Dermis microvascular lymphatic vessel endothelial cell (primary cell): ENCODE data around the gene SLC25A10. TPM values are rescaled to one million over a fixed set of nuclear protein-coding genes. Genes with fewer than 3 reads are reported as not detected.
"Not testable (repeated sequence)": the region's sequence is repeated elsewhere in the genome, so short reads cannot be mapped to it uniquely, and the experiment has no call there.

ENCODE experiments used
- DNase-seq, 2 donors: peaks; one replicate each; pipeline versions ENCODE4 v3.0.0 to v3.0.0-alpha.2; 2010; ENCODE audit warnings: low read depth in 2 of 2
- total RNA-seq: library from RNA; depleted of rRNA; stranded (reverse); fragments of >200 nt; gene quantifications from 2 replicates; pipeline ENCODE4 v1.2.1, GENCODE V29; 2014

SLC25A10 gene
- total RNA-seq, 1 donor from 2014 or later, result 17.7 TPM

DNA sequence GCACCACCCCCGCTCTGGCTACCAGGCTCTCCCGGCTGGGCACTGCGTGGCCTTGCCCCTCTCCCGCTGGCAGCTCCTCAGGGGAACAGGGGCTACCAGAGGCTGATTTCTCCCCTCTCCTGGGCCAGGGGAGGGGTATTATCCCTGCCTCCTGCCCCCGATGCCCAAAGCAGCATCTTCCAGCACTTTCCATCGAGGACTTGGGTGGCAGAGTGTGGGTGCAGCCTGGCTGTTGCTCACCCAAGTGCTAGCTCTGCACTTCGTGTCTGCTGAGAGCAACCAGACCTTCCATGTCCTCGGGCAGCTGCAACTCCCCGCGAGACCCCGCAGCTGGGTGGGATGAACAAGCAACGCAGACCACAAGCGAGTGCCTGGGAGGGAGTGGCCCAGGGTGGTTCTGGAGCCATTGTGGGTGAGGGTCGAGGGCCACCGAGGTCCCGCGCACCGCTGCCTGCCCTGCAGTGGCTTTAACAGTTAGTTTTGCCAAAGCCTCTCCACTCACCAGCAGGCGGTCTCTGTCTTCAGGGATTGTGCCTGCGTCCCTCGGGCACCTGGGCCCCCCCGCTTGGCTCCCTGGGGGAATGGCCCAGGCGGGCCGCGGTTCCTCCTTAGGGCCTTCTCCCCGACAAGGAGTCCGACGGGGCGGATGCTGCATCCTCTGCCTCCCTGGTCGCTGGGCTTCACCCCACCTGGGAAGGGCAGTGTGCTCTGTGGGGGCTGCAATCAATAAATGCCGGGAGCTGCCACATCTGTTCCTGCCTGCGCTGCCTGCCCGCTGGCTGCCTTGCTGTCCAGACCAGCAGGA is 8.4 kb downstream of the SLC25A10 start:
- no peak for DNase-seq

DNA sequence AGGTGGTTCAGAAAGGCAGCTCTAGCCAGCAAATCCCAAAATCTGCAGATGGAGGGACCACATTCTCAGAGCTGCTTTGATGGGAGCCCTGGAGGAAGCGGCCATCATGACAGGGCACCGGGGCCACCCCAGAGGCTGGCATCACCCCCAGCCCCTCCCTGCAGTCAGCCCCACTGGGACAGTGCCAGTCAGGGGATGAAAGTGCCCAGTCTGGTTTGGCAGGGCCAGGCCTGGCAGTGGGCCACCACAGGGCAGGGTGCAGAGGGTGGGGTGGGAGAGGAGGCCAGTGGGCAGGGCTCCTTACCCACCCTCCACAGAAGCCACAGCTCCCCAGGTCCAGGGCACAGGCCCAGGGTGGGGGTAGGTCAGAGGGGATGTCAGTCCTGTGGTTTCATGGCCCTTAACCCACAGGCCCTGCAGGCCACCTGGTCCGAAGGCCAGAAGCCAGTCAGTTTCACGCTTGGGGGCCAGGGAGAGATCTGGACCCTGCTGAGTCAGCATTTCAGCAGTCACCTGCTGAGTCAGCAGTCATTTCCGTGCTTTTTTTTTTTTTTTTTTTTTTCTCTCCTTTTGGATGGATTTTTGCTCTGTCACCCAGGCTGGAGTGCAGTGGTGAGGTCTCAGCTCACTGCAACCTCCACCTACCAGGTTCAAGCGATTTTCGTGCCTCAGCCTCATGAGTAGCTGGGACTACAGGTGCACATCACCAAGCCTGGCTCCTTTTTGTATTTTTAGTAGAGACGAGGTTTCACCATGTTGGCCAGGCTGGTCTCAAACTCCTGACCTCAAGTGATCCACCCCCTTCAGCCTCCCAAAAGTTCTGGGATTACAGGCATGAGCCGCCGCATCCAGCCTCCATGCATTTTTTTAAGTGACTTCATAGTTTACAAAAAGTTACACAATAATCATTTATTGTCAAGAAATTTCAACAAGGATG is 10.4 kb downstream of the SLC25A10 start:
- DNase-seq, result no peak

DNA sequence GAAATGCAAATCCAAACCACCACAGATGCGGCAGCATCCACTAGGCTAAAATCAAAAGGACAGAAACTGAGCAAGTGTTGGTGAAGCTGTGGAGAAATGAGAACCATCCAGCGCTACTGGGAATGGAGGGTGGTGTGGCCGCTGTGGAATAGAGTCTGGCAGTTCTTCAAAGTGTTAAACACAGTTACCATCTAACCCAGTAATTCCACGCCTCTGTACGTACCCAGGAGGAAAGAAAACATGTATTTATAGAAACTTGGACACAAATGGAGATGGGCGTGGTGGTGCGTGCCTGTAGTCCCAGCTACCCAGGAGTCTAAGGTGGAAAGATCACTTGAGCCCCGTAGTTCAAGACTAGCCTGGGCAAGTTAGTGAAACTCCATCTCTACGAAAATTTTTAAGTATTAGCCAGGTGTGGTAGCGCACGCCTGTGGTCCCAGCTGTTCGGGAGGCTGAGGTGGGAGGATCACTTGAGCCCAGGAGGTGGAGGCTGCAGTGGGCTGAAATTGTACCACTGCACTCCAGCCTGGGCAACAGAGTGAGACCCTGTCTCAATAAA is 11.6 kb downstream of the SLC25A10 start:
- no peak for DNase-seq

DNA sequence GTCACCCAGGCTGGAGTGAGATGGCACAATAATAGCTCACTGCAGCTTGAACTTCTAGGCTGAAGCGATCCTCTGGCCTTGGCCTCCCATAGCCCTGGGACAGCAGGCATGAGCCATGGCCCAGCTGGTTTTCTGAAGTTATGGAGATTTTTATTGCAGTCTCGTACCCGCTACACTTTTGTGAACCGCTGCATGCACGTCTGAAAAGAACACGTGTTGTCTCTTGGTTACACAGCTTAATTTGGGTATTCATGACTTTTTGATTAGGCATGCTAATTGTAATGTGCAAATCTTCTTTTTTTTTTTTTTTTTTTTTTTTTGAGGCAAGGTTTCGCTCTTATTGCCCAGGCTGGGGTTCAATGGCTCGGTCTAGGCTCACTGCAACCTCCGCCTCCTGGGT is 13.4 kb downstream of the SLC25A10 start:
- DNase-seq, result no peak

DNA sequence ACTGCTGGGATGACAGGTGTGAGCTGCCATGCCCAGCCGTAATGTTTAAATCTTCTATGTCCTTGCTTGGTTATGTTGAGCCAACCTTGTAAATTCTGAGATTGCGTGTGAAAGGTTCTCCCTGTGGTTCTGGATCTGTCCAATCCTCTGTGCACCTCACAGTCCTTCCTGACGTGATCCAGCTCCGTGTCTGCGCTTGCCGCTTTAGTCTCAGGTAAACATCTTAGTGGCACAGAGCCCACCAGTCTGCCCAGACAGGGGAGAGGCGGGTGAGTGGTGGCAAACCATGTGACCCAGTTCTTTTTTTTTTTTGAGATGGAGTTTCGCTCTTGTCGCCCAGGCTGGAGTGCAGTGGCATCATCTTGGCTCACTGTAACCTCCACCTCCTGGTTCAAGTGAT is 13.9 kb downstream of the SLC25A10 start:
- DNase-seq, result no peak

DNA sequence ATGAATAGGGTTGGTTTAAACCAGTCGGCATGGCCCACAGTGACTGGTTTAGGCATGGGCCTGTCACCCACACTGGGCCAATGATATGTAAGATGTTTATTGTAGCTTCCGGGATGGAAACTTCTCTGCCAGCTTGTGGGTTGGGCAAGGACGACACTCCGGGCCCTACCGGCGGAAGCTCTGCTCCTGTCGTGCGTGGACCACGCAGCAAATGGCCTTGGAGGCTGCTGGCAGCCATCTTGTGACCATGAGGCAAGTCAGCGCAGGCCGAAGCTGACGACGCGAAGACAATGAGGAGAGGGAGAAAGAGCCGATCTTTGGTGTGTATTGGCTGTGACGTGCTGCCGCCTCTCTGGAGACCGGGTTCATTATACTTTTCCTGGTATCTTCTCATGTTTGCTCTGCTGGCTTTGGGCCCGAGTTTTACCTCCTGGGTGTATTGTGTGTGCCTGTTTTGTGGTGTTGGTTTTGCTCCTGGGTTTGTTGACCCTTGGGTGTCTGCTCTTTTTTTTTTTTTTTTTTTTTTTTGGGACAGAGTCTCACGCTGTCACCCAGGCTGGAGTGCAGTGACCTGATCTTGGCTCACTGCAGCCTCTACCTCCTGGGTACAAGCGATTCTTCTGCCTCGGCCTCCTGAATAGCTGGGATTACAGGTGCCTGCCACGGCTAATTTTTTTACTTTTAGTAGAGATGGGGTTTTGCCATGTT is 15.4 kb downstream of the SLC25A10 start:
- no peak for DNase-seq

DNA sequence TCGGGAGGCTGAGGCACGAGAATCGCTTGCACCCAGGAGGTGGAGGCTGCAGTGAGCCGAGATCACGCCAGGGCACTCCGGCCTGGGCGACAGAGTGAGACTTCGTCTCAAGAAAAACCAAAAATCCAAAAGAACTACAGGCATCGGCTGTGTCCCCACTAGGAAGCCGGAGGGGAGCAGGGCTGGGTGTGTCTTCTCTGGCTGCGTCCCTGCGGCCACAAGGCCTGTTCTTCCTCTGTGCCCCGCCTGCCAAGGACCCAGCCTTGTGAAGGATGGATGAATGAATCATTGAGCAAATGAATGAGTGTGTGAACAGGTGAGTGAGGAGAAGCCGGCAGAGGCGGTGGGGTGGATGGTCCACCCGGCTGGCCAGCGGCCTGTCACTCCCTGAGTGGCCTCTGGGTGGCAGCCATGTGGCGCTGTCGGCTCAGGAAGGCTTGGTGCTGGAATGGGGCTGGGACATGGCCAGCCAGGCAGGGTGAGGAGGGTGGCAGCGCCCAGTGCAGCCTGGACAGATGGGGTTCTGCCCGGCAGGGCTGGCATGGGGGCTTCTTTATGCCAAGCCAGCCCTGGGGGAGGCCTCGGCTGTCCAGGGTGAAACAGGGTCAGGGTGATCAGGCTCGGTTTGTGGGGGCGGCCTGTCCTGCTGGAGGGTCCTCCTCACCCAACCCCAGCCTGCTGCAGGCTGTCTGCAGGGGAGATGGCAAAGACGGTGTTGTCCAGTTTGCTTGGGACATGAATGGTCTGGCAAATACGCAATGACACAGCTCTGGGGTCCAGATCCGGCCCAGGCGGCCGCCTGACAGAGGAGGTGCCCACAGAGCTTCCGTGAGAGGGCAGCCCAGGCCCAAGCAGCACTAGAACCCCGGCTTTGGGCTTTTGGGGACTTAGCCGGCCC is 21.7 kb downstream of the SLC25A10 start:
- peak; percentile 29 to 65 for DNase-seq

DNA sequence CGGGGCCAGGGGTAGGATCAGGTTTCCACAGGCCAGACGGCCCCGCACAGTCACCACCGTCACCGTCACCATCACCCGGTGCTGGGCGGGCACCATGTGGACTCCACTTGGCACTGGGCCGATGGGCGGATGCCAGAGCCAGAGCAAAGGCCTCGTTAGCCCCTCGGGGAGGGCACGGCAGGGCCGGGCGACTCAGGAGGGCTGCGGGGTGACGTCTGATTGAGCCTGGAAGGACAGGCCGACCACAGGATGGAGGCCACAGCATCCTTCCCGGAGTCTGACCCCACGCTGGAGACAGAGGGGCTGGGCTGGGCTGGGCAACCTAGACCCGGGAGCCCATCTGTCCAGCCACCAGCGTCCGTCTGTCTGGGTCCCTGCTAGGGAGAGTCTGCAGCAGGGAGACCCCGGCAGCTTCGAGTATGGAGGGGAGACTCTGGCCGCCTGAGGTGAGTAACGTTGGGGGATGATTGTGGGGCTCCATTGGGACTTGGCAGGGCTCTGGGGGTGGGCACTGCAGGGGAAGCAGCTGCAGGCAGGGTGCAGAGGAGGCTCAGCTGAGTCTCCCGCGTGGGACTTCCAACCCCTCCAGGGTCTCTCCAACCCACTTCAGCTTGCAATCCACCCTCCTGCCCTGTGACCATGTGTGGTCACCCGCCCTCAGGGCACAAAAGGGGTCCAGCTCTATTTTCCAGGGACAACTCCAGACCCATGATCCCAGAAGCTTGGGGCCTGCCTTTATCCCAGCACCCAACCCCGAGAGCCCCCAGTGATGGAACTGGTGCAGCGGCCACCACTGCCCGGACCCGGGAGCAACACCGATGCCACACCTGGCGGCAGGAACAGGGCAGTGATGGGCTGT is 22.6 kb downstream of the SLC25A10 start:
- no peak for DNase-seq

DNA sequence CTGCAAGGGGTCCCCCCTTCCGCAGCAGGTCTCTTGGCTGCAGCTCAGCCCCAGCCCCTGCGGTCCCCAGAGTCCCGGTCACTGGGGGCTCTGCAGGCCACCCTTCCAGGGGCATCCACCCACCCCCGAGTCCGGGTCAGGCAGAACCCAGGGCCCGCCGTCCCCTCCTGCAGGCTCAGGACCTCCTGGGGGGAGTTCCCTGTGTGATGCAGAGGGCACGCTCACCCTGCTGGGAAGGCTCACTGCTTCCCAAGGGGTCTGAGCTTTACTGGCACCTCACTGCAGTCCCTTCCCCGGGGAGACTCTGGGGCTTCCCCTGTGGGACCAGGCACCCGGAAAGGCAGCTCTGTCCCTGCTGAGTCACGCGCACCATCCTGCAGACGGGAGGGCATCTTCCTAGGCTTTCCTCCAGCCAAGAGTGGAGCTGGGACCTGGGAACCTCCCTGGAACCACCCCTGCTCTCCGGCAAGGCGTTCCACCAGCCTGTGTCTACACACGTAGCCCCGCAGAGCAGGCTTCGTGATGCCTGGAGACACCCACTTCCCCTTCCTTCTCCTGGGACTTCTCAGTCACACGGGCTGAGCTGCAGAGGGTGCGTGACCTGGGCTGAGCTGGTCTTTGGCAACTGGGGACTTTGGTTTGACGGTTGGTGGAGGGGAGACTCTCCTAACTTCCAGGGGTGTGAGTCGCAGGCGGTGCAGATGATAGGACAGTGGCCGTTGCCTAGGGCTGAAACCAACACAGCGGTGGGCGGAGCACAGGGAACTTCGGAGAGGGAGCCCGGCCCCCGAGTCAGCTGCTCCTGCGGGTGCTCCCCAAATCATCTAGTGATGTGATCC is 23.4 kb downstream of the SLC25A10 start:
- no peak for DNase-seq

DNA sequence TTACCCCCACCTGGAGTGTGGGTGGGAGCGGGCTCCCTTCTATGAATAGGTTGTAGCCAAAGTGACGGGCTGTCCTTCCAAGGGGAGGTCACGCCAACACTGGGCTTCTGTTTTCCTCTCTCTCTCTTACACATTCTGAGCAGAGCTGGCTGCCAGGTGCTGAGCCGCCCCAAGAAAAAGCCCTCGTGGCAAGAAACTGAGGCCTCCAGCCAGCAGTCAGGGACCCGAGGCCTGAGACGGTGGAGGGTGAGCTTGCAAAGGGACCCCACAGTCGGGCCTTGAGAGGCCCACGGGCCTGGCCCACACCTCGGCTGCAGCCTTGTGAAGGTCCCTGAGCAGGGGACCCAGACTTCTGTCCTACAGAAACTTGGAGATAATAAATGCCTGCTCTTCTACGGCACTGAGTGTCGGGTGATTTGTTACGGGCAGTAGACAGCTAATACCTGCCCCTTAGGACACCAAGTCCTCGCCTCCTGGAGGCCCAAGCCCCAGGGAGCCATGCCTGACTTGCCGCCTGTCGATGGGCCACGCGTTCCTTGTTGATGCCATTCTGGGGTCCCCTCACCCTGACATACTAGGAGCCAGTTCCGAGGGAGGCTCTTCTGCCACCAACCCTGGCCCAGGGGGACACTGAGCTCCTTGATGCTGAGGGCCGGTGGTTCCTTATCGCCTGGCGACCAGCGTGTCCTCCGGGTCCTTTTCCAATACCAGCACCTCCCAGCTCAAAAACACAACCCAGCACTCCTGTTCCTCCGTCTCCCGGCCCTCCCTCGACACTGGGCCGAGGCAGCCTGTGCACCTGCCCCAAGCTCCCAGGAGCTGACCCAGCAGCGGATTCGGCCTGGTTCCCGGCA is 26.1 kb downstream of the SLC25A10 start:
- no peak for DNase-seq

DNA sequence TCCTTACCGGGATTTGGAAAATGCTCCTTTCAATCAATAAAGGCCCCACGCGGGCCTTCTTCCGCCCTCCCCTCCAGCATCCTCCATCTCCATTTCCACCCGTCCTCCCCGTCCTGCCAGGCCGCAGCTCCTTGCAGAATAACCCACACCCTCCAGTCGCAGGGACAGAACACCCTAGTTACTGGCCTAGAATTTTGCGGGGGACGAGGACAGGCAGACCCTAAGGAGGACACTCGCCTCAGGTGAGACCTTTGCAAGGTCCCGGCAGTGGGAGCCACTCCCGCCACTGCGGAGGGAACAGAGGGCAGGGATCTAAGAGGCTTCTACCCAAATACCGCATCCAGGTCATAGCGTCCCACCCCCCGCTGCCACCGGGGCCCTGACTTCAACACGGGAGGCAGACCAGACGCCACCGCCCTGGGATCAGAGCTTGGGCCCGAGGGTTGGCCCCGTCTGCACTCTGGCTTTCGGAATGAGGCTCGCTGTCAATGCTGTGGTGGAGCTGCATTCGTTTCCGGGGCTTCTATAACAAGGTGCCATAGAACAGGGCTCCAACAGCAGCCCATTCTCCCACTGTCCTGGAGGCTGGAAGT is 26.8 kb downstream of the SLC25A10 start:
- no peak for DNase-seq

DNA sequence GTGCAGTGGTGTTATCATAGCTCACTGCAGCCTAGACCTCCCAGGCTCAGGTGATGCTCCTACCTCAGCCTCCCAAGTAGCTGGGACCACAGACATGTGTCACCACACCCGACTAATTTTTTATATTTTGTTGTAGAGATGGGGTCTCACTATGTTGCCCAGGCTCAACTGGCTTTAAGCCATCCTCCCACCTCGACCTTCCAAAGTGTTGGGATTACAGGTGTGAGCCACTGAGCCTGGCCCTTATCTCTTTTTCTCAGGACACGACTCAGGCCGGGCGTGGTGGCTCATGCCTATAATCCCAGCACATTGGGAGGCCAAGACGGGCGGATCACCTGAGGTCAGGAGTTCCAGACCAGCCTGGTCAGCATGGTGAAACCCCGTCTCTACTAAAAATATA is 27.5 kb downstream of the SLC25A10 start:
- DNase-seq, result not testable (repeated sequence)

DNA sequence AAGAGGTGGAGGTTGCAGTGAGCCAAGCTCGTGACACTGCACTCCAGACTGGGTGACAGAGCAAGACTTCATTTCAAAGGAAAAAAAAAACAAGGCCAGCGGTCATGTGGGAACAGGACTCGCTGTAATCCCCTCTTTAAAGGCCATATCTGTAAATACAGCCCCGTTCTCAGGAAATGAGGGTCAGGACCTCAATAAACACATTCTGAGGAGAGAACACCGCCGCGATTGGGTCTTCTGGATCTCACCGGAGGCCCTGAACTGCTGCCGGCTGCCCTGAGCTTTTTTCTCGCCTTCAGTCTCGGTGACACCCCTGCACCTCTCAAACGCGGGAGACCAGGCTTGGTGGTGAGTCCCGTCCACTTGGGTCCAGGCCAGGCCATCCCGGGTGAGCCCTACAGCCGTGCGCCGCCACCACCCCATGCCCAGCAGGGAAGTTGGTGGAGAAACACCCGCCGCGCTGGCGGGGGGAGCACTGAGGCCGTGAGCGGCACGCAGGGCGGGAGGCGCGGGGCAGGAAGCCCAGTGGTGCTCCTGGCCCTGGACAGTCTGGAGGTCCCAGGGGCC is 28.4 kb downstream of the SLC25A10 start:
- peak in 1 of 2 donors; percentile 40 for DNase-seq

DNA sequence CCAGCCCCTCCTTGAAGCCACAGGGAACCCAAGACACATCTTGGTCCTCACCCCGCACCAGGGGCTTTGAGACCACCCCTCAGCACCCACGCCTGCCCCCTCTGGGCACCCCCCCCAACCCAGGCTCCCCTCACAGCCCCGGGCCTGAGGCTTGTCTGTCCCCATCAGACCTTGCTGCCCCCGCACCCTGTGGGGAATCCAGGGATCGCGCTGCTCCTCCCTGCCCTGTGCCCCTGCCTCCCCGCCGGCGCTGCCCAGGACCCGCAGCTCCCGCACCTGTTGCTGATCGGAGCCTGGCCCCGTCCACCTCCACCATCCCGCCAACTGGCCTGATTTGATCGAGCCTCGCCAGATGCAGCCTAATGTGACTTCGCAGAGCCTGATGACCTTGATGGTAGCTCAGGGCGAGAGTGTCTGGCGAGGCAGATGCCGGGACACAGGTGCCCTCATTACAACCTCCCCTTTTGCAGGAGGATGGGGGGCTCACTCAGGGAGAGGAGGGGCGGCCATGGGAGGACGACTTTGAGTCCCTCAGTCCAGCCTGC is 29.0 kb downstream of the SLC25A10 start:
- no peak for DNase-seq

DNA sequence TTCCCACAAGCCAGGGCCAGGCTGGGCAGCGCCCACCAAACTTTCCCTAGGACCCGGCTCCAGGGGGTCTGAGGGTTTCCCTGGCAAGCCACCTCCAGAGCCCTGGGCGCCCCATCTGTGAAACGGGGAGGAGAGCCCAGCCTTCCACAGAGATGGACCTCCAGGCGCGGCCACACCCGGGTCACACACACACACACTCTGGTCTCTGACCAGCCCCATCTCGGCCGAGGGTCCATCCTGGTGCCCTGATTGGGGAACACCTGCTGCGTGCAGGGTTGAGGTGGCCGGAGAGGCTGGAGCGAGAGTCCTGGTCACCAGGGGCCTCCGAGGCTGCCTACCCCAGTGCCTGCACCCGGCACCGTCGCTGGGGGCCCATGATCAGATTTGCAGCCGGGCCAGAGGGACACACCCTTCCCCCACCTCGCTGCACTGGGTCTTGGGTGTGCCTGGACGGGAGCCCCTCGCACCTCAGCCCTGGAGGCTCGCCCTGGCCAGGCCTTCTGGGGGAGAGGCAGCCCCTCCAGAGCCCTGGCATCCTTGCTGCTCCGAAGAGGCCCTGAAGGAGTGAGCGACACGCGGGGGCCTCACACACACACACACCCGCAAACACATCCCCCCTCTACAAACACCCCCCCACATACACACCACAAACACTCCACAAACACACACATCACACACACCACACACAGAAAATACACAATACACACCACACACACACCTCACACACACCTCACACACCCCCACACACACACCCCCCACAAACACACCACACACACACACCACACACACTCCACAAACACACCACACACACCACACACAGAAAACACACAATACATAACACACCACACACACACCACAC is 29.7 kb downstream of the SLC25A10 start:
- DNase-seq, result no peak
